Erythroblast (primary cell): ENCODE results near the gene ST6GALNAC3.

Experiments used
- DNase-seq, 2 experiments: peaks; one replicate each; lab custom pipeline; 2025; lab: John Stamatoyannopoulos, UW
- GATA1 ChIP-seq: IDR thresholded peaks from 2 replicates; pipeline ENCODE4 v1.6.1; 2011; ENCODE audit warnings: low read depth, mild to moderate bottlenecking, control low read depth, low read length, moderate library complexity
- POLR2A ChIP-seq: IDR thresholded peaks from 2 replicates; pipeline ENCODE4 v1.6.1; 2011; ENCODE audit warnings: mild to moderate bottlenecking, low read length

Gene ST6GALNAC3

DNA sequence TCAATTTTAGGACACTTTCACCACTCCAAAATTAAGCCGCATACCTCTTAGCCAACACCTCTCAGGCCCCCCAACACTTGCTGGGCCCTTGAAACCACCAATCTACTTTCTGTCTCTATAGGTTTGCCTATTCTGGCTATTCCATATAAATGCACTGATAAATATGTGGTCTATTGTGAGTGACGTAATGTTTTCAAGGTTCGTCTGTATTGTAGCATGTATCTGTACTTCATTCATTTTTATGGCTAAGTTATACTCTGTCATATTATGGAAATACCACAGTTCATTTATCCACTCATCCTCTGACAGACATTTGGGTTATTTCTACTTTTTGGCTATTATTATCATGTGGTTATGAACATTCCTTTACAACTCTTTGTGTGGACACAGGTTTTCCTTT is 432.8 kb downstream of the ST6GALNAC3 start:
- TF ChIP-seq POLR2A: no peak
- TF ChIP-seq GATA1: no peak
- no peak for DNase-seq

DNA sequence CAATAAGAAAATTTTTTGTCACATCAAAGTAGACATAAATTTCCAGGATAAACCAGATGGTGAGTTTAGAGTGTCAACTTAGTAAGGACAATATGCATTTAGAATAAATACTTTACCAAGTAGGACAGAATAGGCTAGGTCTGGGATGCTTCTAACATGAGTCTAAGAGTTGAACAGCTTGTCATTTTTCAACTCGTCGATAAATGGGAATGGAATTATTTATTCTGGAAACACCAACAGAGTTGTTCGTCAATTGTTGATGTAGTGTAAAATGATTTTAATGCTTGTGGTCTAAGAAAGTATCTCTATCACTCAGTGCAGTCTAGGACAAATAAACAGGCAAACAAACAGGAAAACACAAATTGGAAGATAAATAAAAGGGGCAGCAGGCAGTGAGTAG is 434.3 kb downstream of the ST6GALNAC3 start:
- TF ChIP-seq POLR2A (no peak), GATA1 (no peak)
- DNase-seq: no peak

DNA sequence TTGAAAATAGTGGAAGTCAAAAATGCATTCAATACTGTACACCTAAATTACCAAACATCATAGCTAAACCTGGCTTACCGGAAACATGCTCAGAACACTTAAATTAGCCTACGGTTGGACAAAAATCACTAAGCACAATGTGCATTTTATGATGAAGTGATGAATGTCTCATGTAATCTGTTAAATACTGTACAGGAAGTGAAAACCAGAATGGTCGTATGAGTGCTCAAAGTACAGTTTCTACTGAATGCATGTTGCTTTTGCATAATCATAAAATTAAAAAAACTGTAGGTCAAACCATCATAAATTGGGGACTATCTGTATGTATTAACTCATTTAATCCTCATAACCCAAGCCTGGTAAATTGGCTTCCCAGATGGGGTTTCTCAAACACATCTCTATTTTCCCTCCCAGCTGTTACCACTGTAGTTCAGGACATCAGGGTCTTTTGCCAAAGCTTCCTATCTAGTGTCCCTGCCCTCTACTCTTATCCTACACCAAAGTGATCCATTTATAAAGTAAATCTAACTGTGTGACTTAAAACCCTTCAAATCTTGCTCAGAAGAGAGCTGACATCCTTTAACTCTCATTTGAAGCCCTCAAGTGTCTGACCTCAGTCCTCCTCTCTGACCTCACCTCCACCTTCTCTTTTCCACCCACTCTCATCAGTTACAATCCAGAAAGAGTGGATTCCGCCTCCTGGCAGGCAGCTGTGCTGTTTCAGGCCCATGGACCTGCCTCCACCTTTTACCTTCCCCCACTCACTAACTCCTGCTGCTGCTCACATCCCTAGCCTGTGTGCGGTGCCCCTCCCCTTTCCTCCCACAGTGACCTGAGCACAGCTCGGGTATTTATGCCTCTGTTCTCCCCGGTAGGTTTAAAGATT is 436.4 kb downstream of the ST6GALNAC3 start:
- no peak for DNase-seq
- TF ChIP-seq POLR2A (no peak), GATA1 (no peak)

GRCh38 chr1:76511558-76512179 is 437.1 kb downstream of the ST6GALNAC3 start:
- TF ChIP-seq POLR2A (no peak), GATA1 (no peak)
- no peak for DNase-seq

GRCh38 chr1:76530953-76531352 is 456.4 kb downstream of the ST6GALNAC3 start:
- no peak for DNase-seq

GRCh38 chr1:76541618-76542017 is 467.1 kb downstream of the ST6GALNAC3 start:
- no peak for DNase-seq
- TF ChIP-seq GATA1 (no peak), POLR2A (no peak)

More at GRCh38 chr1:76530953-76531352, 456.4 kb downstream of the ST6GALNAC3 start:
- TF ChIP-seq POLR2A (no peak), GATA1 (no peak)

DNA sequence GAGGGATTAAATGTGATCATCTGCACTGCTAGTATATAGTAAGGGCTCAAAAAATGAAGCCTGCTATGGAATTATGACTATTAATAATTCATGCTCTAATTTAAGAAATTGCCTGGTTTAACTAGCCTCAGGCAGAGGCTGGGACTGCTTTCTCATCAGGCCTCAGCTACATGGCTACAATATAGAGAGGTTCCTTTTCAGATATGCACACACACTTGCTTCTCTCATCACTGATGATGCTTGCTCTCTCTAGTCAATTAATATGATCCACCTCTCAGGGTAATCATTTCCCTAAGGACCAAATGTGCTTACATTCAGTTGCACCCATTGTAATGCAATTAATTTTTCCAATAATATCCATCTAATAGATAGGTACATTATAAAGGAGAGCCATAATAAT is 467.8 kb downstream of the ST6GALNAC3 start:
- no peak for TF ChIP-seq GATA1
- DNase-seq: no peak

DNA sequence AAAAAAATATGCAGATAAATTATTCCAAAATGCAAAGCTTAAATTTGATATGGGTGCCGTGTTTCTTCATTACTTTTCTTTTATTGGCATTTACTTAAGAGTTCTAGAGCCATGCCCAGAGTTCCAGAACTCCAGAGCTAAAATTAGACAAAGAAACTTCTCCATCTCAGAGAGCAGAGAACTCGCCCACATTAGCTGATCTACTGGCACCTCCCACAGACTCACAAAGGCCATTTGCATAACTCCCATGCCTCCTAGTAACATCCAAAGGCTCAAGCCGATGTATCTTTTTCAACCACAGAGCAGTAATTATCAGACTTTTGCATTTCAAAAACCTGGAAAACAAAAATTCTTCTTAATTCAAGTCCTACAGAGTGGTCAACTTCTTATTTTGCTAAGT is 468.9 kb downstream of the ST6GALNAC3 start:
- no peak for DNase-seq
- TF ChIP-seq GATA1 (no peak), POLR2A (no peak)

GRCh38 chr1:76546354-76546933 is 471.9 kb downstream of the ST6GALNAC3 start:
- DNase-seq: no peak
- TF ChIP-seq GATA1: no peak
- no peak for TF ChIP-seq POLR2A

DNA sequence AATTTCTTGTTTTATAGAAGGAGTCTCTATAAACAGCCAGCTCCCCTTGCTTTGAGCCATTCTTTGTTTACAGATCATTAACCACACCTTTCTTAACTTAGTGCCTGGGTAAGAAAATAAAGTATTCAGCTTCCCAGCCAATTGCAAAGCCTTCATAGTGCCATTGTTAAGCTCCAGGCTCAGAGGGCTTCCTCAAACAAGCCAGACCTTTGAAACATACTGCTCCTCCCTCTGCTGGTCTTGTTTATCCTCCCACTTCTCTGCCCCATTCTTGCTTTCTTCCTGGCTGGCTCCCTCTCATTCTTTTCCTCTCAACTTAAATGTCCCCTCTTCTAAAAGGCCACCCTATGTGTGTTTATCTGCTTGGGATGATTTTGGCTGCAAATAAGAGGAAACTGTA is 473.4 kb downstream of the ST6GALNAC3 start:
- no peak for DNase-seq
- TF ChIP-seq POLR2A: no peak
- no peak for TF ChIP-seq GATA1

DNA sequence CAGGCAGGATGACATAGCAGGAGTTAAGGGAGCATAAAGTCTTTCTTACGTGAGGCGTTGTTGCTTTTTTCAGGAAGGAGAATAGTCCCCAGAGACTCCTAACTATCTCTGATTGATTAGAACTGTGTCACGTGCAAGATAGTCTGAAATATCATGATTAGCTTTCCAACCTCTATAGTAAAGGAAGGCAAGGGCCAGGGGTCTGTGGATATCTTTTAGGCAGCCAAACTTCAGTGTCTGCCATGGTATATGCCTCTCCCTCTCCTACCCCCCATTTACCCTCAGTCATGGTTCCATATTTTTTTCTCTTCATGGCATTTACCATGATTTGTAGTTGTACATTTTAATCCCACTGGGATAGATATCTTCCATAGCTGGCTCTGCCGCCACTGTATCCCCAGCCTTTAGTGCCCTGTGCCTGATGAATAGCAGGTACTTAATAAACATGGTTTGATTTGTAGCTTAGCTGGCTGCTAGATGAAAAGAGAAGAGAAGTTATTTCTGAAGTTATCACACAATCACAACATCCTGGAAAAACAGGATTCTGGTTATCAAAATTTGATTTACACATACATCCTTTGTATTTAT is 474.1 kb downstream of the ST6GALNAC3 start:
- no peak for DNase-seq
- TF ChIP-seq GATA1: no peak
- no peak for TF ChIP-seq POLR2A

DNA sequence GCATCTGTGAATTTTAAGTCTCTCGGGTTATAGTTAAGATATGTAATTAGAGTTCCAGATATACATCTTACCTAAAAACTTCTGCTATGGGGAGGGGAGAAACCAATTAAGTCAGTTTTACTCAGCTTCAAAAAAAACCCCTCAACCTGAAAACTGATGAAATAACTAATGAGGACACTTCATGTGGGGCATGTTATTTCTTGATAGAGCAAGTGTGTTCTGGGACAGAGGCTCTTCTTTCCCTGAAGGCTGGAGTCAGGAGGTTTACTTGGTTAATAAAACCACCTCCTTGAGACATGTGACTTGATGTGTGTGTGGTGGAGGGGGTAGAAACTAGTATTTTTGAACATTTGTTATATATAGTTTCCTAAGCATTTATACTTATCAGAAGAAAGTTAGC is 479.7 kb downstream of the ST6GALNAC3 start:
- TF ChIP-seq POLR2A: no peak
- TF ChIP-seq GATA1: no peak
- DNase-seq: no peak

GRCh38 chr1:76562292-76562691 is 487.7 kb downstream of the ST6GALNAC3 start:
- no peak for DNase-seq
- TF ChIP-seq POLR2A (no peak), GATA1 (no peak)

DNA sequence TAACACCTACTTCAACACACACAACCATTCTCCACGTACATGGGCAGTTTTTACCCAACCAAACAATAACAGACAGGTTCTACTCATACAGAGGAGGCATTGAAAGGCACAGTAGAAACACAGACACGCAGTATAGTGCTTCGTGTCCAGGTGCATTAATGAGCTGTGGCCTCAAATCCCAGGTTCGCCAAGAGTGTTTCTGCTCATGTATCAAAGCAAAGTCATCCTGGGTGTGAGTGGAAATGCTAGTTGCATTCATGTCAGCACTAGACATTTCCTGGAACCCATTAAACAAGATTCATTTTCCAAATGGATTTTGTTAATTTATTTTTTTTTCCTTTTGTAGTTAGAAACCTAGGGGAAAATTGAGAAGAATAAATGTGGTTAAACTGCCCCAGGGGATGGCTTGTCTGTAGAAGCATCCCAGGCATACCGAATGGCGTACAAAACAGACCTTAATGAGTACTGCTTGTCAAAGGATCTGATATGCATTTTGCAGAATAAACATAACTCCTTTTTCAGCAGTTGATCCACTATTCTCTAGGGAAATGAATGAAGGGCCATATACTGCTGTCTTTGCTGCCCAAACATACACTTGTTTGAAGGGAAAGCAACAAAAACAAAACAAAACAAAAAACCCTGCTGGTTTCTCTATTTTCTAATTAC is 494.2 kb downstream of the ST6GALNAC3 start:
- TF ChIP-seq GATA1 (no peak), POLR2A (no peak)
- no peak for DNase-seq
